H1 (cell line): ENCODE results near the gene CCDC15. TPM values are rescaled to one million over a fixed set of nuclear protein-coding genes. Genes with fewer than 3 reads are reported as not detected.

ENCODE experiments used
- CTCF ChIA-PET: fragments of 300-600 bp; sonication (Branson Sonifier 250); formaldehyde crosslinking; loops from one replicate; lab custom pipeline; 2021; ENCODE audit not compliant: partially characterized antibody; lab: Charles Lee
- POLR2A ChIA-PET: fragments of 300-600 bp; sonication (Branson Sonifier 250); formaldehyde crosslinking; loops from one replicate; lab custom pipeline; 2021; ENCODE audit warnings: inconsistent platforms; ENCODE audit not compliant: partially characterized antibody; lab: Charles Lee
- DNase-seq, 2 experiments: peaks; one replicate each; pipeline versions ENCODE4 v3.0.0 to v3.0.0-alpha.2; 2010 to 2022; ENCODE audit warnings: low spot score in 2 of 2, low read depth in 1 of 2, mixed read lengths in 1 of 2
- FAIRE-seq: peaks from 2 replicates; lab custom pipeline; 2011; peaks lifted over from hg19 to GRCh38; lab: Jason Lieb, UNC
- H2AFZ ChIP-seq: 2 replicates; pipeline ENCODE4 v1.8.1; 2012; ENCODE audit warnings: low read length, inconsistent platforms
- H2AK5ac ChIP-seq: 2 replicates; pipeline ENCODE4 v1.6.1; 2013; ENCODE audit warnings: low read depth, low read length
- H2BK120ac ChIP-seq: replicated peaks from 2 replicates; pipeline ENCODE3; 2013; ENCODE audit warnings: low read depth, low read length, inconsistent platforms
- H2BK12ac ChIP-seq: 2 replicates; pipeline ENCODE4 v1.6.1; 2013; ENCODE audit warnings: low read depth, low read length
- H2BK15ac ChIP-seq: 2 replicates; pipeline ENCODE4 v1.6.1; 2013; ENCODE audit warnings: low read length
- H2BK20ac ChIP-seq: 2 replicates; pipeline ENCODE4 v1.6.1; 2013; ENCODE audit warnings: low read length
- H2BK5ac ChIP-seq: 2 replicates; pipeline ENCODE4 v1.6.1; 2013; ENCODE audit warnings: low read depth, low read length
- H3K14ac ChIP-seq: 2 replicates; pipeline ENCODE4 v1.6.1; 2013; ENCODE audit warnings: inconsistent platforms; ENCODE audit not compliant: insufficient read length
- H3K18ac ChIP-seq: 2 replicates; pipeline ENCODE4 v1.6.1; 2013; ENCODE audit warnings: low read length; ENCODE audit errors: extremely low read depth
- H3K23ac ChIP-seq: 2 replicates; pipeline ENCODE4 v1.6.1; 2013; ENCODE audit warnings: inconsistent platforms; ENCODE audit not compliant: insufficient read length
- H3K23me2 ChIP-seq: 2 replicates; pipeline ENCODE4 v1.6.1; 2013; ENCODE audit warnings: low read depth, low read length
- H3K27ac ChIP-seq: 2 replicates; pipeline ENCODE4 v1.6.1; 2011; ENCODE audit warnings: low read depth, low read length, inconsistent platforms
- H3K27me3 ChIP-seq, 4 experiments: replicated peaks in 1 of 4; 1 replicate in 1 of 4; 2 replicates in 3 of 4; pipeline versions ENCODE4 v1.6.1 to v1.8.1; 2011 to 2013; ENCODE audit warnings: low read length in 3 of 4, mild to moderate bottlenecking in 3 of 4, inconsistent platforms in 2 of 4, mixed read lengths in 2 of 4, moderate library complexity in 1 of 4; ENCODE audit not compliant: control insufficient read depth in 3 of 4, insufficient read depth in 3 of 4; ENCODE audit errors: extremely low read depth in 1 of 4
- H3K36me3 ChIP-seq, 4 experiments: 2 replicates each; pipeline versions ENCODE4 v1.6.1 to v1.8.1; 2011 to 2013; ENCODE audit warnings: mild to moderate bottlenecking in 4 of 4, low read length in 3 of 4, moderate library complexity in 2 of 4, control low read depth in 1 of 4, inconsistent platforms in 1 of 4; ENCODE audit not compliant: insufficient read depth in 4 of 4, control insufficient read depth in 2 of 4
- H3K4ac ChIP-seq: replicated peaks from 2 replicates; pipeline ENCODE3; 2013; ENCODE audit warnings: low read length, low read depth, mixed read lengths, inconsistent platforms; ENCODE audit not compliant: insufficient read length
- H3K4me1 ChIP-seq, 4 experiments: replicated peaks in 1 of 4; 1 replicate in 1 of 4; 2 replicates in 3 of 4; pipeline versions ENCODE4 v1.6.1 to v1.8.1; 2011 to 2013; ENCODE audit warnings: low read length in 3 of 4, inconsistent platforms in 2 of 4, mixed read lengths in 1 of 4; ENCODE audit not compliant: insufficient read depth in 4 of 4, control insufficient read depth in 3 of 4
- H3K4me2 ChIP-seq, 2 experiments: 2 replicates each; pipeline versions ENCODE4 v1.6.1 to v1.8.1; 2011 to 2013; ENCODE audit warnings: low read depth in 2 of 2, low read length in 2 of 2, control low read depth in 1 of 2, inconsistent platforms in 1 of 2, mild to moderate bottlenecking in 1 of 2; ENCODE audit not compliant: insufficient read depth in 1 of 2
- H3K4me3 ChIP-seq, 4 experiments: fragments of 200-600, 300-600 bp in 1 of 4; sonication (generic), shearing (Covaris generic), sonication (Bioruptor Twin) in 1 of 4; 2 replicates each; pipeline versions ENCODE4 v1.5.1 to v1.8.1; 2011 to 2016; ENCODE audit warnings: low read length in 4 of 4, low read depth in 3 of 4, control low read depth in 2 of 4, inconsistent platforms in 2 of 4, mild to moderate bottlenecking in 2 of 4, mixed read lengths in 1 of 4, moderate library complexity in 1 of 4; ENCODE audit not compliant: insufficient read depth in 2 of 4; ENCODE audit errors: extremely low read depth in 1 of 4
- H3K56ac ChIP-seq: replicated peaks from 2 replicates; pipeline ENCODE3; 2013; ENCODE audit warnings: low read depth, mild to moderate bottlenecking, mixed read lengths, low read length, inconsistent platforms; ENCODE audit not compliant: insufficient read length
- H3K79me1 ChIP-seq: 2 replicates; pipeline ENCODE4 v1.6.1; 2013; ENCODE audit warnings: low read depth, low read length, control low read depth
- H3K79me2 ChIP-seq, 2 experiments: 2 replicates each; pipeline versions ENCODE4 v1.6.1 to v1.8.1; 2012 to 2013; ENCODE audit warnings: low read length in 2 of 2, mild to moderate bottlenecking in 2 of 2, inconsistent platforms in 1 of 2; ENCODE audit not compliant: insufficient read depth in 2 of 2, control insufficient read depth in 1 of 2
- H3K9ac ChIP-seq, 4 experiments: replicated peaks in 1 of 4; 1 replicate in 1 of 4; 2 replicates in 3 of 4; pipeline versions ENCODE4 v1.6.1 to v1.8.1; 2011 to 2013; ENCODE audit warnings: low read depth in 3 of 4, low read length in 3 of 4, control low read depth in 2 of 4, mild to moderate bottlenecking in 2 of 4, moderate library complexity in 2 of 4, inconsistent platforms in 1 of 4; ENCODE audit errors: extremely low read depth in 1 of 4
- H3K9me3 ChIP-seq, 2 experiments: 2 replicates each; pipeline versions ENCODE4 v1.6.1 to v1.8.1; 2012 to 2013; ENCODE audit warnings: mild to moderate bottlenecking in 2 of 2, moderate library complexity in 2 of 2, control low read depth in 1 of 2, inconsistent platforms in 1 of 2, low read depth in 1 of 2, low read length in 1 of 2, mixed read lengths in 1 of 2; ENCODE audit not compliant: insufficient read depth in 2 of 2
- H4K20me1 ChIP-seq, 2 experiments: replicated peaks in 1 of 2; 2 replicates each; pipeline versions ENCODE3 to v1.8.1; 2011 to 2013; ENCODE audit warnings: inconsistent platforms in 2 of 2, low read length in 2 of 2, mild to moderate bottlenecking in 1 of 2; ENCODE audit not compliant: insufficient read depth in 2 of 2, control insufficient read depth in 1 of 2
- H4K5ac ChIP-seq: 2 replicates; pipeline ENCODE4 v1.6.1; 2013; ENCODE audit warnings: low read length, low read depth, mixed read lengths, inconsistent platforms; ENCODE audit not compliant: insufficient read length
- H4K8ac ChIP-seq: 2 replicates; pipeline ENCODE4 v1.8.0; 2013; ENCODE audit warnings: mild to moderate bottlenecking, moderate library complexity, low read length, inconsistent platforms; ENCODE audit not compliant: insufficient read depth; ENCODE audit errors: extremely low read depth
- H4K91ac ChIP-seq: replicated peaks from 2 replicates; pipeline ENCODE3; 2013; ENCODE audit warnings: low read length, mixed read lengths, inconsistent platforms; ENCODE audit not compliant: insufficient read length
- E2F6 ChIP-seq: IDR thresholded peaks from 2 replicates; pipeline ENCODE4 v1.6.1; 2012; ENCODE audit warnings: inconsistent platforms
- MAX ChIP-seq: IDR thresholded peaks from 2 replicates; pipeline ENCODE4 v1.6.1; 2012; ENCODE audit warnings: inconsistent platforms
- SIRT6 ChIP-seq: IDR thresholded peaks from one replicate; pipeline ENCODE4 v1.7.1; 2012; ENCODE audit warnings: low read length, inconsistent platforms
- WGBS, 2 experiments: shearing (Covaris generic) in 1 of 2; methylation state at CpG; one replicate each; pipeline versions ENCODE4 v1.1.6 to v1.1.7; 2013 to 2015; ENCODE audit warnings: low lambda C conversion rate in 2 of 2, mixed read lengths in 2 of 2, inconsistent platforms in 1 of 2, low coverage in 1 of 2, missing lambda C conversion rate in 1 of 2; ENCODE audit not compliant: insufficient replicate concordance in 2 of 2, insufficient coverage in 1 of 2, insufficient read length in 1 of 2; ENCODE audit errors: extremely low coverage in 1 of 2, missing lambda C conversion rate in 1 of 2; 5-methylcytosine and 5-hydroxymethylcytosine counted together
- polyA plus RNA-seq, 7 experiments: library from polyadenylated mRNA; depleted of rRNA in 3 of 7; stranded (reverse) in 5 of 7; unstranded in 2 of 7; fragments of >200 nt in 5 of 7; fragments of 200-250 nt in 2 of 7; gene quantifications; 1 replicate in 5 of 7; 2 replicates in 1 of 7; 4 replicates in 1 of 7; pipeline versions ENCODE4 v1.2.1 to v1.2.3, GENCODE V29; 2011 to 2013; ENCODE audit warnings: missing spikeins in 2 of 7, mixed read lengths in 2 of 7
- total RNA-seq: library from RNA; stranded (reverse); fragmentation: NEBNext Ultra II Directional; extraction: Animal tissue kit (Norgen Biotek cat#: 25700); gene quantifications from 2 replicates; pipeline ENCODE4 v1.2.1, GENCODE V29; 2021

CCDC15 gene
- total and polyA plus RNA-seq, 2 of the 8 experiments (the other 6 are each of a cell fraction or from before 2014, with no cell fraction given), result 1.5 to 3.1 TPM

GRCh38 chr11:125081098-125081798, 127.2 kb downstream of the CCDC15 start:
- POLR2A ChIA-PET, result interaction anchor here (1.0 to 1.6 kb wide), 2 partner anchors 10 to 17 kb away, joined by 3 to 5 read pairs; partner anchors contain the start of gene SLC37A2
- Histone ChIP-seq H3K79me1 (no peaks in the 10 kb centered on the region; the same call in 1 of the 2 replicates), H3K36me3 (no peaks in the 10 kb centered on the region), H3K4me1 (peaks cover 0 to 5% (median 0%) of the 10 kb centered on the region in 4 experiments; a peak in 2 of 7 replicates), H3K9me3 (no peaks in the 10 kb centered on the region), H4K20me1 (no peaks in the 10 kb centered on the region), H4K91ac (peak overlapping the region; percentile 44), H3K56ac (no peak overlapping the region), H3K4ac (no peak overlapping the region), H2BK12ac (peak overlapping the region; percentile 39; the same call in 1 of the 2 replicates), H2BK15ac (no peak overlapping the region), H2BK20ac (no peak overlapping the region), H3K4me2 (no peak overlapping the region; a peak in 1 of 4 replicates), H2AFZ (no peak overlapping the region), H3K14ac (no peak overlapping the region), H4K8ac (no peak overlapping the region; the same call in 1 of the 2 replicates), H2AK5ac (no peak overlapping the region), H3K9ac (no peak overlapping the region), H4K5ac (no peak overlapping the region), H2BK5ac (peak overlapping the region; percentile 24; the same call in 1 of the 2 replicates), H3K4me3 (no peak overlapping the region), H3K18ac (no peak overlapping the region; the same call in 1 of the 2 replicates), H2BK120ac (no peak overlapping the region), H3K27me3 (no peaks in the 10 kb centered on the region; a peak in 1 of 7 replicates), H3K23ac (no peak overlapping the region), H3K79me2 (no peaks in the 10 kb centered on the region), H3K27ac (no peak overlapping the region), H3K23me2 (no peaks in the 10 kb centered on the region)
- CTCF ChIA-PET, result interaction anchor here (0.7 to 29.4 kb wide), 8 partner anchors 5 to 348 kb away, joined by 3 to 486 read pairs (median 119); partner anchors contain the start of gene TMEM218
- no peak for FAIRE-seq
- no peak for DNase-seq
- 74% methylated on average over 14 of the region's 14 CpGs; no CpG with 5 or more reads in 1 of the 2 experiments for WGBS, 2 experiments
- TF ChIP-seq E2F6 (no peak), SIRT6 (no peak), MAX (peak; percentile 38; the same call in 1 of the 2 replicates)
